Keratinocyte (primary cell): ENCODE results near the gene CTNNBL1. TPM values are rescaled to one million over a fixed set of nuclear protein-coding genes. Genes with fewer than 3 reads are reported as not detected.

Source experiments
- DNase-seq: peaks from one replicate; pipeline ENCODE4 v3.0.0-alpha.2; 2011; ENCODE audit warnings: low read depth, missing footprints, low spot score
- FAIRE-seq: peaks from 2 replicates; lab custom pipeline; 2011; peaks lifted over from hg19 to GRCh38; lab: Jason Lieb, UNC
- H2AFZ ChIP-seq: 2 replicates; pipeline ENCODE4 v1.6.0; 2012; ENCODE audit warnings: low read length, control low read depth, inconsistent platforms; ENCODE audit not compliant: control insufficient read depth
- H3K27ac ChIP-seq: 2 replicates; pipeline ENCODE4 v1.5.1; 2011; ENCODE audit warnings: low read length; ENCODE audit not compliant: control insufficient read depth, insufficient read depth
- H3K27me3 ChIP-seq: 3 replicates; pipeline ENCODE4 v1.6.0; 2011; ENCODE audit warnings: low read length; ENCODE audit not compliant: control insufficient read depth, insufficient read depth; ENCODE audit errors: extremely low read depth
- H3K36me3 ChIP-seq, 2 experiments: 2 replicates in 1 of 2; 3 replicates in 1 of 2; pipeline ENCODE4 v1.5.1; 2011; ENCODE audit warnings: low read length in 2 of 2, mild to moderate bottlenecking in 1 of 2; ENCODE audit not compliant: control insufficient read depth in 2 of 2, insufficient read depth in 2 of 2; ENCODE audit errors: extremely low read depth in 1 of 2
- H3K4me1 ChIP-seq: 3 replicates; pipeline ENCODE4 v1.5.1; 2011; ENCODE audit warnings: low read length; ENCODE audit not compliant: control insufficient read depth, insufficient read depth; ENCODE audit errors: extremely low read depth
- H3K4me2 ChIP-seq: 3 replicates; pipeline ENCODE4 v1.6.0; 2011; ENCODE audit warnings: low read depth, low read length; ENCODE audit not compliant: control insufficient read depth, insufficient read depth; ENCODE audit errors: extremely low read depth
- H3K4me3 ChIP-seq, 3 experiments: fragments of 200-600 bp in 1 of 3; sonication (generic) in 1 of 3; 2 replicates in 2 of 3; 3 replicates in 1 of 3; pipeline ENCODE4 v1.5.1; 2011 to 2016; ENCODE audit warnings: low read length in 3 of 3, mild to moderate bottlenecking in 3 of 3, control low read depth in 2 of 3, inconsistent platforms in 1 of 3, low read depth in 1 of 3, mixed read lengths in 1 of 3, mixed run types in 1 of 3, moderate library complexity in 1 of 3; ENCODE audit not compliant: control insufficient read depth in 2 of 3, insufficient read depth in 2 of 3; ENCODE audit errors: extremely low read depth in 1 of 3
- H3K79me2 ChIP-seq: 2 replicates; pipeline ENCODE4 v1.6.0; 2012; ENCODE audit warnings: low read length; ENCODE audit not compliant: control insufficient read depth, insufficient read depth
- H3K9ac ChIP-seq: 3 replicates; pipeline ENCODE4 v1.6.0; 2011; ENCODE audit warnings: low read length; ENCODE audit not compliant: control insufficient read depth, insufficient read depth; ENCODE audit errors: extremely low read depth
- H3K9me1 ChIP-seq: 3 replicates; pipeline ENCODE4 v1.6.0; 2011; ENCODE audit warnings: low read length; ENCODE audit not compliant: control insufficient read depth, insufficient read depth; ENCODE audit errors: extremely low read depth
- H3K9me3 ChIP-seq: 2 replicates; pipeline ENCODE4 v1.5.1; 2012; ENCODE audit warnings: low read depth, low read length; ENCODE audit not compliant: control insufficient read depth
- H4K20me1 ChIP-seq: 3 replicates; pipeline ENCODE4 v1.6.0; 2011; ENCODE audit warnings: low read length; ENCODE audit not compliant: control insufficient read depth, insufficient read depth; ENCODE audit errors: extremely low read depth
- EZH2 ChIP-seq: IDR thresholded peaks from one replicate; pipeline ENCODE4 v1.6.1; 2012; ENCODE audit warnings: inconsistent platforms, mild to moderate bottlenecking, low read length, moderate library complexity
- dilution Hi-C: fragments of 300-500 bp; cut with MboI; formaldehyde crosslinking; loops from one replicate; pipeline ENCODE4 v1.7.0; 2020; ENCODE audit warnings: low sequenced_read_pairs; ENCODE audit not compliant: extremely low pct_ligation_motif_present
- polyA plus RNA-seq, 5 experiments: library from polyadenylated mRNA; depleted of rRNA in 3 of 5; stranded (reverse) in 3 of 5; stranded (forward) in 1 of 5; unstranded in 1 of 5; fragments of >200 nt; gene quantifications; 1 replicate in 1 of 5; 2 replicates in 3 of 5; 3 replicates in 1 of 5; pipeline versions ENCODE4 v1.2.1 to v1.2.3, GENCODE V29; 2011 to 2012; ENCODE audit warnings: missing spikeins in 2 of 5, low read depth in 1 of 5, low replicate concordance in 1 of 5
- TF ChIP-seq, protein P1 (sequence below), 3 experiments: IDR thresholded peaks in 1 of 3; conservative IDR thresholded peaks in 1 of 3; optimal IDR thresholded peaks in 1 of 3; 2 replicates in 2 of 3; 3 replicates in 1 of 3; pipeline versions ENCODE3 to v1.5.1; 2011; ENCODE audit warnings: low read length in 3 of 3, mild to moderate bottlenecking in 3 of 3, moderate library complexity in 2 of 3, control low read depth in 1 of 3, inconsistent platforms in 1 of 3; ENCODE audit not compliant: insufficient read depth in 2 of 3; ENCODE audit errors: extremely low read depth in 1 of 3

CTNNBL1 gene
- polyA plus RNA-seq, 1 donor (not counting 4 experiments of a cell fraction or from before 2014, with no cell fraction given), result 37.0 TPM

DNA sequence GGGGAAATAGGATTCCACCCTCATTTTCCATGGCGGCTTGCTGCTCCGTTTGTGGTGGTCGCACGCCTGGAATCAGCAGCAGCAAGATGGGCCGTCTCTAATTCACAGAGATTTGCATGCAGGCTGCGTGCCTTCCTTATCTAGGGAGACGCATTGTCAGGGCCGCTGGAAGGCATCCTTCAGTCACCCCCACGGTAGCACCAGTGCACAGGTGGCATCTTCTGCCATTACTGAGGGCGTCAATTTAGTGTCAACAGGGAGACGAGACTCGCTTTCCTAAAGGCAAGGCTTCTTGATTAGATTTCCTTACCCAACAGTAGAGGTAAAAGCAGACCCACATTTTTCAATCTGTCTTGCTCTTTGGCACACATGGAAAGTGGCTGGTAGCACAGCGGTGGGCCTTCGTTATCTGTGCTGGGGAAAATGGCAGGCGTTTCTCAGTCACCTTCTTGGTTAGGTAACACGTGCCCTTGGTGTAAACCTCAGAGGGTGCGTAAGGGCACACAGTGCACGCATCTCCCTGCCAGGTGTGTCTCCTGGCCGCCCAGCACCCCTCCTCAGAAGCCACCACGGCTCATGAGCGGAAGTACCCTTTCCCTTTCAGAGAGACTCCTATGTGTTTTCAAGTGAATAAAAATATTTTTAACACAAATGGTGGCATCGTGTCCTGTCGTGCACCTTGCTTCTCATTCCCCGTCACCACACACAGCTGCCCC lies 181.8 kb downstream of the CTNNBL1 start:
- Histone ChIP-seq H3K36me3 (peaks cover 0 to 6% of the 10 kb centered on the region in 2 experiments), H3K79me2 (no peaks in the 10 kb centered on the region), H2AFZ (no peak overlapping the region), H3K9me1 (no peaks in the 10 kb centered on the region), H3K4me3 (no peak overlapping the region), H3K9me3 (no peaks in the 10 kb centered on the region), H3K4me1 (no peaks in the 10 kb centered on the region), H3K27me3 (no peaks in the 10 kb centered on the region), H3K4me2 (no peak overlapping the region), H4K20me1 (no peaks in the 10 kb centered on the region), H3K9ac (no peak overlapping the region), H3K27ac (no peak overlapping the region)
- DNase-seq, result no peak
- dilution Hi-C loops, result no loop called here
- no peak for TF ChIP-seq EZH2
- TF ChIP-seq, protein P1, sequence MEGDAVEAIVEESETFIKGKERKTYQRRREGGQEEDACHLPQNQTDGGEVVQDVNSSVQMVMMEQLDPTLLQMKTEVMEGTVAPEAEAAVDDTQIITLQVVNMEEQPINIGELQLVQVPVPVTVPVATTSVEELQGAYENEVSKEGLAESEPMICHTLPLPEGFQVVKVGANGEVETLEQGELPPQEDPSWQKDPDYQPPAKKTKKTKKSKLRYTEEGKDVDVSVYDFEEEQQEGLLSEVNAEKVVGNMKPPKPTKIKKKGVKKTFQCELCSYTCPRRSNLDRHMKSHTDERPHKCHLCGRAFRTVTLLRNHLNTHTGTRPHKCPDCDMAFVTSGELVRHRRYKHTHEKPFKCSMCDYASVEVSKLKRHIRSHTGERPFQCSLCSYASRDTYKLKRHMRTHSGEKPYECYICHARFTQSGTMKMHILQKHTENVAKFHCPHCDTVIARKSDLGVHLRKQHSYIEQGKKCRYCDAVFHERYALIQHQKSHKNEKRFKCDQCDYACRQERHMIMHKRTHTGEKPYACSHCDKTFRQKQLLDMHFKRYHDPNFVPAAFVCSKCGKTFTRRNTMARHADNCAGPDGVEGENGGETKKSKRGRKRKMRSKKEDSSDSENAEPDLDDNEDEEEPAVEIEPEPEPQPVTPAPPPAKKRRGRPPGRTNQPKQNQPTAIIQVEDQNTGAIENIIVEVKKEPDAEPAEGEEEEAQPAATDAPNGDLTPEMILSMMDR (optimal IDR thresholded peaks at IDR 0.05 in 1 of 3, IDR thresholded peaks at IDR 0.05 in 1 of 3, conservative IDR thresholded peaks at IDR 0.05 in 1 of 3; ENCODE audit: extremely low read depth in 1 of 3, insufficient read depth in 2 of 3, low read length in 3 of 3), result no peak
- no peak for FAIRE-seq

DNA sequence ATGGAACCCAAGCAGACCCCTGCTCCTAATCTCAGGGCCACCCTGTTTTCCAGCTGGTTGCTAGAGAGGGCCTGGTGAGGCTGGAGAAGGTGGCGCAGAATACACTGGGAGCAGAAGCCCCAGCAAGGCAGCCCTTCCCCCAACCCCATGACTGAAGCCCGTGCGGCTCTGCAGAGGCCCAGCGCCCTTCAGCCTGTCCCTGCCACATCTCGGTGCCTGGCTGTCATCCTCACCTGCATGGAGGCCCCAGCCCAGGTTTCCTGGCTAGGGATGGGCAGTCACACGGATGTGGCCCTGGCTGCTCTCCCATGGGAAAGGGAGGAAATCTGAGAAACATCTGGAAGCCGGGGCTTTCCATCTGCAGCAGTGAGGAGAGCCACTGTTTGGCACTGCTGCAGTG lies 183.0 kb downstream of the CTNNBL1 start:
- H2AFZ ChIP-seq, result no peak overlapping the region
- no peak overlapping the region for H3K4me2 ChIP-seq
- no peak overlapping the region for H3K9ac ChIP-seq
- FAIRE-seq, result no peak
- dilution Hi-C loops, result no loop called here
- no peak for DNase-seq
- H3K27ac ChIP-seq, result no peak overlapping the region
- no peaks in the 10 kb centered on the region for H3K9me3 ChIP-seq
- H3K36me3 ChIP-seq, result peaks cover 0 to 6% of the 10 kb centered on the region in 2 experiments
- peaks cover 3% of the 10 kb centered on the region for H3K27me3 ChIP-seq
- no peaks in the 10 kb centered on the region for H3K4me1 ChIP-seq
- H3K9me1 ChIP-seq, result no peaks in the 10 kb centered on the region
- TF ChIP-seq, protein P1 (optimal IDR thresholded peaks at IDR 0.05 in 1 of 3, IDR thresholded peaks at IDR 0.05 in 1 of 3, conservative IDR thresholded peaks at IDR 0.05 in 1 of 3; ENCODE audit: extremely low read depth in 1 of 3, insufficient read depth in 2 of 3, low read length in 3 of 3), result no peak
- TF ChIP-seq EZH2, result no peak
- no peaks in the 10 kb centered on the region for H3K79me2 ChIP-seq
- no peak overlapping the region for H3K4me3 ChIP-seq
- H4K20me1 ChIP-seq, result no peaks in the 10 kb centered on the region
